ENCODE results near the gene TUBGCP5.
"Not testable (repeated sequence)": the region's sequence is repeated elsewhere in the genome, so short reads cannot be mapped to it uniquely, and the experiment has no call there.

- TF ChIP-seq ZNF274 (IDR thresholded peaks at IDR 0.05; ENCODE audit: low read depth, low read length); YY1 (IDR thresholded peaks at IDR 0.05; ENCODE audit: insufficient read depth, insufficient read length): not testable (repeated sequence)
Measured at GRCh38 chr15:23041736-23042135, 2.4 kb upstream of the TUBGCP5 start.

All from NT2/D1 (cell line).